HUES6 (cell line): ENCODE results near the gene ADM.

Experiments used
- H3K27ac ChIP-seq: 2 replicates; pipeline ENCODE4 v1.7.0; 2013; ENCODE audit warnings: low read depth, mild to moderate bottlenecking, low read length, inconsistent platforms
- H3K27me3 ChIP-seq: 2 replicates; pipeline ENCODE4 v1.6.1; 2013; ENCODE audit warnings: low read length; ENCODE audit not compliant: control insufficient read depth, insufficient read depth
- H3K36me3 ChIP-seq: 2 replicates; pipeline ENCODE4 v1.6.1; 2013; ENCODE audit warnings: low read length; ENCODE audit not compliant: control insufficient read depth, insufficient read depth
- H3K4me1 ChIP-seq: 2 replicates; pipeline ENCODE4 v1.6.1; 2013; ENCODE audit warnings: low read length; ENCODE audit not compliant: control insufficient read depth, insufficient read depth
- H3K4me3 ChIP-seq: 2 replicates; pipeline ENCODE4 v1.5.1; 2013; ENCODE audit warnings: low read depth, low read length
- H3K9ac ChIP-seq: one replicate; pipeline ENCODE4 v1.6.1; 2013; ENCODE audit warnings: mild to moderate bottlenecking, low read length
- H3K9me3 ChIP-seq: 2 replicates; pipeline ENCODE4 v1.6.1; 2013; ENCODE audit warnings: low read depth, low read length; ENCODE audit not compliant: control insufficient read depth, insufficient read depth

Gene ADM

DNA sequence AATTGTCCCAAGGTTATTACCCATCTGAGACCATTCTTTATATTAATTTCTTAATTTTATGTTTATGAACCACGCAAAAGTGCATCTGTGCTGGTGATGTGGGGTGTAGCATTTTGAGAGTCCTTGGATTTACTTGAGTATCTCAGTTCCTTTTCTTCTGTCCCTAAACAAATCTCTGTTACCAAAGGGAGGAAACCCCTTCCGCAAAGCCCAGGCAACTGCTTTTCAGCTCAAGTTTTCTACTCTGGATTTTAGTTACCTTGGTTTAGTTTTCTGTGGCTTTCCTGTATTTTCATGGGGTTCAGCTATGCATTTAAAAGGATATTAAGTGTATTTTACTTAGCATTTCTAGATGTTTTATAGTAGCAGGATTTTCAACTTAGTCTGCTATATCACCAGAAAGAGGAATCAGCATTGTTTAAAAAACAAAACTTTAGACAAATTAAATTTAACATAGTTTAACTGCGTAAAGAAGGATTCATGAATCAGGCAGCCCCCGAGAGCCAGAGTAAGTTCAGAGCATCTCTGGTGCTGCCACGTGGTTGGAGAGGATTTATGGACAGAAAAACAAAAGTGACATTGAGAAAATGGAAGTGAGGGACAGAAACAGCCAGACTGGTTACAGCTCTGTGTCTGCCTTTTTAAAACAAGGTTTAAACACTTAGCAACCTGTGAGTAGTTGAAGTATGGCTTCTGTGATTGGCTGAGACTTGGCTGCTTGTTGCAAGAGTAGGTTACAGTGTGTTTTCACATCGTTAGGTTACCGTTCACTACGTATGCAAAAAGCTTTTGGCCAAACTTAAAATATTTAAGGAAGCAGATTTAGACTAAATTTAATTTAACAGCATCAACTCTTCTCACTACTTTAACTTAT is 9.6 kb downstream of the ADM start:
- peaks cover 31% of the 10 kb centered on the region for H3K4me1 ChIP-seq
- peaks cover 3% of the 10 kb centered on the region; the same call in 1 of the 2 replicates for H3K9me3 ChIP-seq
- H3K27ac ChIP-seq = no peak overlapping the region
- H3K4me3 ChIP-seq = no peak overlapping the region
- H3K36me3 ChIP-seq = no peaks in the 10 kb centered on the region
- no peaks in the 10 kb centered on the region for H3K27me3 ChIP-seq
- H3K9ac ChIP-seq = no peak overlapping the region

DNA sequence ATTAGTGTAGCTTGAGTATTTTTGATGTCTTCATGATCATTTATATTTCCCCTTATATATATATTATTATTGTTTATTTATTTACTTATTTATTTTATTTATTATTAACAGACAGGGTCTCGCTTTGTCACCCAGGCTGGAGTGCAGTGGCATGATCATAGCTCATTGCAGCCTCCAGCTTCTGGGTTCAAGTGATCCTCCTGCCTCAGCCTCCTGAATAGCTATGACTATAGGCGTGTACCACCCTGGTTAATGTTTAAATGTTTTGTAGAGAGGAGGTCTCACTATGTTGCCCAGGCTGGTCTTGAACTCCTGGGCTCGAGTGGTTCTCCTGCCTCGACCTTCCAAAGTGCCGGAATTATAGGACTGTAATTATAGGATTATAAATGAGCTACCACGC is 10.2 kb downstream of the ADM start:
- Histone ChIP-seq H3K9me3 (peaks cover 3% of the 10 kb centered on the region; the same call in 1 of the 2 replicates), H3K27ac (no peak overlapping the region), H3K4me1 (peaks cover 24% of the 10 kb centered on the region), H3K4me3 (no peak overlapping the region), H3K9ac (no peak overlapping the region), H3K27me3 (no peaks in the 10 kb centered on the region), H3K36me3 (no peaks in the 10 kb centered on the region)

DNA sequence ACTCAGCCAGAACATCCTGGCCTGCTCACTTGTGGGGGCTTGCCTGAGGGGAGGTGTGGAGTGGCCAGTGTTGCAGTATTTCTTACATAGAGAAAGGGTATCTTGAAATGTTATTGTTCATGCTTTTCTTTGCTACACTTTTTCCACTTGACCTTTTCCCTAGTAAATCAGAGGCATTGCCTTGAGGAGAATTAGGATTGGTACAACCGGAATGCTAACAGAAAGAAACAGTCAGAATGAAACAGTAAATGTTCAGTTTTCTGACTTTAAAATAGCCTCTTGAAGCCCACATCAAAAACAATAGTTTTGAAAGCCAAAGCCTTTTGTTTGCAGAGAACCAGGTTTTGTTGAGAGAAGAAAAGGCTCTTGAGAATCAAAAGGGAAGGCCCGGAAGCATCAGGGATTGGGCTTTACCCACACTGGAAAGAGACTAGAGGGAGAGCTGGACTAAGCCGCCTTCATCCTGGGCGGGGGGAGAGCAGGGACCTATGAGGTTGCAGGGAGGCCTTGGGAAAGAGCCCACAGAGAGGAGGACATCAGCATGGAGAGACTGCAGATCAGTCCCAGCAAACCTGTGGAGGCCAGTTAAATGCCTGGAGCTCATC is 12.4 kb downstream of the ADM start:
- peaks cover 22% of the 10 kb centered on the region for H3K4me1 ChIP-seq
- peaks cover under 1% of the 10 kb centered on the region; the same call in 1 of the 2 replicates for H3K9me3 ChIP-seq
- H3K9ac ChIP-seq = no peak overlapping the region
- no peaks in the 10 kb centered on the region for H3K36me3 ChIP-seq
- H3K27ac ChIP-seq = no peak overlapping the region
- H3K27me3 ChIP-seq = no peaks in the 10 kb centered on the region
- H3K4me3 ChIP-seq = no peak overlapping the region

DNA sequence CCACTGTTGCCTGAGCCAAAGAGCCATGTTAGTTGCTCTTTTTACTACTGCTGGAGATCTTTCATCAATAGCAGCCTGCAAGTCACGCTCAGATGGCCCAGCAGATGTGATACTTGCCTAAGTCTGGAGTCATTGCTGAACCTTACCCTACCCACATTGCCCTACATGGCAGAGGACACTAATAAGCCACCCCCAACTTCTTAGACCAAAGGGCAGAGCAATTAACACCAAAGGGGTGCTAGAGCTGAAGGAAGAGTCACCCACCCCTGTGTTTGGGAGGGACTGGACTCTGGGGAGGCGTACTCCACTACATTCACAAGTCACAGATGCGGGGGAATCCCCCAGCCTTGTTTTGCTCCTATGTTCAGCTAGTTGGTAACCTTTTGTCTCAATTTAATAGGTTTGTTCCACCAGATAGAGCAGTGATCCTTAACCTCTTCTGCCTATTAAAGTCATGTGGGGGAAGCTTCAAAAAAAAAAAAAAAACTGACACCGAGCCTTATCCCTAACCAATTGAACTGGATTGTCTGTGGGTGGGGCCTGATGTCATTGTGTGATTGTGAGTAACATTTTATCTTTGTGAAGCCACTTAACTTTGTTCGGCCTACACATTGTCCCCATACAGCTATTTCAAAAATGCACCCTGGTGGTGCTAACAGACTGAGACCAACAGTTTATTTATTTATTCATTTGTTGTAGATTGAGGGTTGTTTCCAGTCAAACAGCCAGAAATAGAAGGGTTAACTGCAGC is 13.1 kb downstream of the ADM start:
- H3K9ac ChIP-seq = no peak overlapping the region
- no peak overlapping the region for H3K27ac ChIP-seq
- H3K9me3 ChIP-seq = no peaks in the 10 kb centered on the region
- no peaks in the 10 kb centered on the region for H3K27me3 ChIP-seq
- peaks cover 29% of the 10 kb centered on the region for H3K4me1 ChIP-seq
- H3K4me3 ChIP-seq = no peak overlapping the region
- H3K36me3 ChIP-seq = no peaks in the 10 kb centered on the region

DNA sequence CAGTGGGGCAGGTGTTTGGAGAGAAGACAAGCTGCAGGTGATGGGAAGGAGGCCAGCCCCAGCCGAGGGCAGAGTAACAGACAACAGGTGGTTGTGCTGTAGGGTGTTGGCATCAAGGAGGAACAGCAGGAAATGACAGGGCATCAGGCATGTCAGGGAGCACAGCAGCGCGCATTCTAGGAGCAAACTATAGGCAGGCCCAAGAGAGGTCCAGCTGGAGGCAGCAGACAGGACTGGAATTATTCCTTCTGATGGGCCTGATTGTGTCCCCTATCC is 13.6 kb downstream of the ADM start:
- peaks cover 34% of the 10 kb centered on the region for H3K4me1 ChIP-seq
- no peaks in the 10 kb centered on the region for H3K36me3 ChIP-seq
- no peaks in the 10 kb centered on the region for H3K9me3 ChIP-seq
- no peak overlapping the region for H3K4me3 ChIP-seq
- no peak overlapping the region for H3K9ac ChIP-seq
- no peaks in the 10 kb centered on the region for H3K27me3 ChIP-seq
- no peak overlapping the region for H3K27ac ChIP-seq

DNA sequence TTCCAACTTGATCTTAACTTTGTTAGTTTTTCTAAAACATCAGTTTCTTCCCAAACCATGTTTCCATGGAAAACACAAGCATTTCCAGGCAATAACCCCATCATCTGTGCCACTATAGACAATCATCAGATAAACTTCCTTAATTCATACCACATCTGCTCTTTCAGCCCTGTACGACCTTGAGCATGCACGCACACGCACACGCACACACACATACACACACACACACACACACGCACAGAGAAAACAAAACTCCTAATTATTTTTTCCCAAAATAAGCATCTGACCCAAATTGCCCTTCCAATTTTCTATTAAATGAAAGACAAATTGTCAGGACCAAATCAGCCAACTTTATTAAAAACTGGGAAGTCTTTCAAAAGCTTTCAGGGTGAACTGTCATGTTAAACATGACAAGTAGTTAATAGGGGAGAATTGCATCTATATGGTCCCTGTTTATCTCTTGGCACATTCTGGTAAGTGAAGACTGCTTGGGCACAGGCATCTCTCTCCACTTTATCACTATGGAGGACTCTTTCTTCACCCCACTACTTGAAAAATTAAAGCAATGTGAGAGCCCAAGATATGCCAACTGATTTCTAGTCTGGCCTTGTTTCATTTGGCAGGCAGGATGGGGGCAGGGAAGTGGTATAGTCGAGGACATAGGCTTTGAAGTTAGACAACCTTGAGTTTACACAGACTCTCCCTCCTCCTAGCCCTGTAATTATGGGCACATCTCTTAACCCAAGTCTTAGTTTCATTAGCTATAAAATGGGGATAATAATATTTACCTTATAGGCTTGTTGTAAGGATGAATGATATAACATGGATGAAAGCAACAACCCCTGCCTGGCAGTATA is 15.1 kb downstream of the ADM start:
- no peaks in the 10 kb centered on the region for H3K36me3 ChIP-seq
- no peak overlapping the region for H3K4me3 ChIP-seq
- H3K27me3 ChIP-seq = no peaks in the 10 kb centered on the region
- peaks cover 42% of the 10 kb centered on the region for H3K4me1 ChIP-seq
- no peak overlapping the region for H3K9ac ChIP-seq
- H3K27ac ChIP-seq = no peak overlapping the region
- H3K9me3 ChIP-seq = no peaks in the 10 kb centered on the region

DNA sequence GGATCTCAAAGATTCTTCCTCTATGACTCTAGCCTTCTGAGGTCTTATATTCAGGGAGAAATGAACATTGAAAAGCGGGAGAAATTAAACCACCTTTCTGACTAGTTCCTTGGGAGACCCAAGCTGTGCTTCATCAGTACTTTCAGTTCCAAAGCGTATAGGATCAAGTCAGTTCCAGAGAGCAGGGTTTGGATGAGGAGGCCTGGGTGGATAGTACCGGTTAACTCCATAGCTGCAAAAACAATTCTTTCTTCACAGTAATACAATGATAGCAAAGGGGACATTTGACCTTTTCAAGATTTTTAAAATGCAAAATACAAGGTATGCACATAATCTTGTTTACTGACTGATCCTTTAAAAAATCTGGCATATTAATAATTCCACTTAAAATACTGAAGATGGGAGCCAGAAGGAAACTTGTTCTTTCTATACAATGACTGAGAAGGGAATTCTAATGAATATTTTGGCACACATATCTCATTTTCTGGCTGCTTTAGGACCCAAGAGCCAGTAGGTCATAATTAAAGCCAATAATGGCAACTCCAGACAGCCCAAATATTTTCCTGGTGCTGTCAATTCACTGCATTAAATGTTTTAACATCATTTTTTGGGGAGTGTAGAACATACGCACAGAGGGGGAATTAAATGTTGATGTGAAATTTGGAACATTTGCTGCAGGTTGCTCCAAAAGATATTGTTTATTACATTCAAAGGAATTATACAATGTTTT is 16.0 kb downstream of the ADM start:
- Histone ChIP-seq H3K36me3 (no peaks in the 10 kb centered on the region), H3K9ac (no peak overlapping the region), H3K4me1 (peaks cover 42% of the 10 kb centered on the region), H3K9me3 (no peaks in the 10 kb centered on the region), H3K27ac (no peak overlapping the region), H3K4me3 (no peak overlapping the region), H3K27me3 (no peaks in the 10 kb centered on the region)

DNA sequence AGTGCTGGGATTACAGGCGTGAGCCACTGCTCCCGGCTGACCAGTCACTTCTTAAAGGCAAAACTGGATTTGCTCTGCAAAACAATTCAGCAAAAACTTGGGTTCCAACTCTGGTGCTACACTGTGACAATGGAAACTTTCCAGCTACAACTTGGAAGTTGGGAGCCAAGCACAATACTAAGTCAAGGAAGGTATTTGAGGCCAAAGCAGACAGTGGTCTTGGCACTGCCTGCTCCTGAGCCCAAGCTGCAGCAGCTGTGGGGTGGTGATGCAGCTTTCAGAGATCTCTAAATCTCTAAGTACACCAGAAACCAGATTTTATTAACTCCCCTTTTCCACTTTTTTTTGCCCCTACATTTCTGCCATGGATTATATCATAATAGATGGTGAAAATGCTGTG is 17.5 kb downstream of the ADM start:
- no peak overlapping the region for H3K27ac ChIP-seq
- no peak overlapping the region for H3K4me3 ChIP-seq
- H3K4me1 ChIP-seq = peaks cover 39% of the 10 kb centered on the region

DNA sequence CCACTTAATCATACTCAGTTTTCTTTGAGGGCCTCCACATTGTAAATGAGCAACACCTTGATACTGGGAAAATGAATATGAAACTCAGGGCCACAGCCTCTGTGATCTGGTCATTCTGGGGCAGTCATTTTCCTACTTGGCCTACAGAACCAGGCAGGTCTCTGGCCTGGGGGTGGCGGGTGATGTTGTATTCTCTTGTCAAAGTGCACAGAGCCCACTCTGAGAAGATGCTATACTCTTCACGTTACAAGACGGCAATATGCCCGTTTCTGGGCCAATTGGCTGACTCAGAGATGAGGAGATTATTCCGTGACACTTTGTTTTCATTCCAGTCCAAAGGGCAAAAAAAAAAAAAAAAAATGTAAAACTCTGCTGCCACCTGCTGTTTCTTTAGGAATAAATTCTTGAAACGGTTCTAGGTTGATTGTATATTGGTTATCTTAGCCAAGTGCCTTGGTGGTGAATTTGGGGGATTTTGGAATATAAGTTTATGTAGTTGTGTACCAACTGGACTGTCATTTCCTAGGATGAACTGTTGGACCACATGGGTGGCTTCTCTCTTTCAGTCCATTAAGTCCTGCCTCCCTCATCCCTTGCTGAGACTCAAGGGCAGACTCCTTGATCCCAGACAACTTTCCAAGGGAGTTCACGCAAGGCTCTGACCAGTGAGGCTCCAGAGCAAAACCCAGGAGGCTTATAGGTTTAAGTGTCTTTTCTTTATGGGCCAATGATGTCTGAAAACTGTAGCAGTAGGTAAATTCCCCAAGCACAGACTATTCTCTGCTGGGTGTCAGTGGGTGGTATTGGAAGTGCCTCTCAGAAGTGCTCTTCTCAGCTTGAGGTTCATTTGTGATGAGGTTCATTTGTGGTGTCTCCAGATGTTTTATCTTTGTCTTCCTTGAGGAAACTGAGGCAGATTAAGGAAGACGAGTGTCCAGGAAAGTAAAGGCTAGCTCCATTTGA is 18.2 kb downstream of the ADM start:
- no peaks in the 10 kb centered on the region for H3K27me3 ChIP-seq
- no peak overlapping the region for H3K27ac ChIP-seq
- no peaks in the 10 kb centered on the region for H3K9me3 ChIP-seq
- H3K4me3 ChIP-seq = no peak overlapping the region
- no peaks in the 10 kb centered on the region for H3K36me3 ChIP-seq
- H3K4me1 ChIP-seq = peaks cover 31% of the 10 kb centered on the region
- no peak overlapping the region for H3K9ac ChIP-seq

More for the DNA sequence above, 17.5 kb downstream of the ADM start:
- H3K9me3 ChIP-seq = no peaks in the 10 kb centered on the region
- H3K36me3 ChIP-seq = no peaks in the 10 kb centered on the region
- no peaks in the 10 kb centered on the region for H3K27me3 ChIP-seq
- H3K9ac ChIP-seq = no peak overlapping the region
